ENCODE results near the gene RHOD. TPM values are rescaled to one million over a fixed set of nuclear protein-coding genes. Genes with fewer than 3 reads are reported as not detected.

The RHOD gene
- total RNA-seq, 4 donors from 2014 or later, result 18.9 to 87.0 (median 24.4) TPM

- Histone ChIP-seq H3K27me3 (no peaks in the 10 kb centered on the region), H3K9me3 (no peaks in the 10 kb centered on the region), H3K36me3 (no peaks in the 10 kb centered on the region), H3K27ac (no peak overlapping the region), H3K4me1 (no peaks in the 10 kb centered on the region), H3K4me3 (no peak overlapping the region)
- ATAC-seq (no peak), DNase-seq (no peak)
- no peak for TF ChIP-seq CTCF (IDR thresholded peaks at IDR 0.05 in 4 of 5, conservative IDR thresholded peaks at IDR 0.05 in 1 of 5)
- TF ChIP-seq POLR2A (IDR thresholded peaks at IDR 0.05), result no peak
- in situ Hi-C loops (cut with MboI; ENCODE audit: low sequenced_read_pairs in 4 of 4), result no loop called here
- intact Hi-C loops (cut with DNase I; ENCODE audit: low total_unique reads), result no loop called here
Observed at GRCh38 chr11:67090717-67091116, 34.1 kb downstream of the RHOD start.

- no peaks in the 10 kb centered on the region for H3K36me3 ChIP-seq
- no peaks in the 10 kb centered on the region for H3K27me3 ChIP-seq
- in situ Hi-C loops (cut with MboI; ENCODE audit: low sequenced_read_pairs in 4 of 4), result no loop called here
- no peak overlapping the region for H3K4me3 ChIP-seq
- intact Hi-C loops (cut with DNase I; ENCODE audit: low total_unique reads), result no loop called here
- DNase-seq, result no peak
- TF ChIP-seq CTCF (IDR thresholded peaks at IDR 0.05 in 4 of 5, conservative IDR thresholded peaks at IDR 0.05 in 1 of 5), result no peak
- TF ChIP-seq POLR2A (IDR thresholded peaks at IDR 0.05), result no peak
- no peaks in the 10 kb centered on the region for H3K4me1 ChIP-seq
- H3K27ac ChIP-seq, result no peak overlapping the region
- ATAC-seq, result no peak
- H3K9me3 ChIP-seq, result no peaks in the 10 kb centered on the region
Observed at GRCh38 chr11:67095214-67095507, 38.5 kb downstream of the RHOD start.

- no peaks in the 10 kb centered on the region for H3K9me3 ChIP-seq
- no peak for DNase-seq
- peak in 1 of 2 donors; percentile 42 for ATAC-seq
- H3K36me3 ChIP-seq, result no peaks in the 10 kb centered on the region
- H3K4me1 ChIP-seq, result no peaks in the 10 kb centered on the region
- no peak for TF ChIP-seq POLR2A (IDR thresholded peaks at IDR 0.05)
- TF ChIP-seq CTCF (IDR thresholded peaks at IDR 0.05 in 4 of 5, conservative IDR thresholded peaks at IDR 0.05 in 1 of 5), result no peak
- intact Hi-C loops (cut with DNase I; ENCODE audit: low total_unique reads), result no loop called here
- no peaks in the 10 kb centered on the region for H3K27me3 ChIP-seq
- no peak overlapping the region for H3K4me3 ChIP-seq
- no peak overlapping the region for H3K27ac ChIP-seq
- in situ Hi-C loops (cut with MboI; ENCODE audit: low sequenced_read_pairs in 4 of 4), result no loop called here
Observed at GRCh38 chr11:67098799-67099429, 42.3 kb downstream of the RHOD start.

GRCh38 chr11:67099831-67100324 lies 43.2 kb downstream of the RHOD start:
- TF ChIP-seq POLR2A (IDR thresholded peaks at IDR 0.05), result no peak
- no peak for TF ChIP-seq CTCF (IDR thresholded peaks at IDR 0.05 in 4 of 5, conservative IDR thresholded peaks at IDR 0.05 in 1 of 5)
- intact Hi-C loops (cut with DNase I; ENCODE audit: low total_unique reads), result no loop called here
- H3K4me3 ChIP-seq, result no peak overlapping the region
- no peaks in the 10 kb centered on the region for H3K36me3 ChIP-seq
- no peaks in the 10 kb centered on the region for H3K4me1 ChIP-seq
- H3K9me3 ChIP-seq, result no peaks in the 10 kb centered on the region
- no peak overlapping the region for H3K27ac ChIP-seq
- ATAC-seq (no peak), DNase-seq (no peak)
- in situ Hi-C loops (cut with MboI; ENCODE audit: low sequenced_read_pairs in 4 of 4), result no loop called here
- no peaks in the 10 kb centered on the region for H3K27me3 ChIP-seq

GRCh38 chr11:67102664-67103063 lies 46.0 kb downstream of the RHOD start:
- no peaks in the 10 kb centered on the region for H3K4me1 ChIP-seq
- H3K36me3 ChIP-seq, result no peaks in the 10 kb centered on the region
- ATAC-seq (no peak), DNase-seq (no peak)
- H3K27me3 ChIP-seq, result no peaks in the 10 kb centered on the region
- no peak overlapping the region for H3K27ac ChIP-seq
- intact Hi-C loops (cut with DNase I; ENCODE audit: low total_unique reads) (no loop called here), in situ Hi-C loops (cut with MboI; ENCODE audit: low sequenced_read_pairs in 4 of 4) (no loop called here)
- no peaks in the 10 kb centered on the region for H3K9me3 ChIP-seq
- H3K4me3 ChIP-seq, result no peak overlapping the region
- TF ChIP-seq POLR2A (IDR thresholded peaks at IDR 0.05), result no peak
- TF ChIP-seq CTCF (IDR thresholded peaks at IDR 0.05 in 4 of 5, conservative IDR thresholded peaks at IDR 0.05 in 1 of 5), result no peak
